ENCODE results near the gene PIGZ. TPM values are rescaled to one million over a fixed set of nuclear protein-coding genes. Genes with fewer than 3 reads are reported as not detected.

Gene PIGZ
- total RNA-seq, 1 experiment from 2014 or later: 1.4 TPM

- no peak for DNase-seq (ENCODE audit: low read depth, low spot score)
- Histone ChIP-seq H3K4me3 (replicated peaks in 1 of 2; ENCODE audit: low read depth in 1 of 2, low read length in 2 of 2) (no peak overlapping the region), H2AFZ (ENCODE audit: low read depth, low read length, poor library complexity, severe bottlenecking) (no peak overlapping the region), H3K27ac (ENCODE audit: low read depth, low read length) (no peak overlapping the region), H3K9me2 (ENCODE audit: insufficient read depth) (no peaks in the 10 kb centered on the region), H4K20me1 (ENCODE audit: insufficient read depth) (no peaks in the 10 kb centered on the region), H3K9me3 (ENCODE audit: control insufficient read depth in 1 of 2, insufficient read depth in 1 of 2, low read depth in 1 of 2, low read length in 2 of 2) (no peaks in the 10 kb centered on the region), H3K27me3 (ENCODE audit: insufficient read depth, low read length) (no peaks in the 10 kb centered on the region), H3K79me2 (ENCODE audit: insufficient read depth, low read length) (no peaks in the 10 kb centered on the region), H3K4me2 (ENCODE audit: low read length) (no peak overlapping the region), H3K36me3 (ENCODE audit: control insufficient read depth in 1 of 2, insufficient read depth in 2 of 2, low read length in 2 of 2) (no peaks in the 10 kb centered on the region), H3K4me1 (ENCODE audit: control insufficient read depth in 1 of 2, insufficient read depth in 2 of 2, low read length in 2 of 2) (peaks cover 16 to 33% of the 10 kb centered on the region in 2 experiments; a peak in 3 of 4 replicates), H3K9ac (ENCODE audit: low read length) (no peak overlapping the region)
- TF ChIP-seq RAD21 (IDR thresholded peaks at IDR 0.05; ENCODE audit: low read depth): no peak
- TF ChIP-seq ATF3 (IDR thresholded peaks at IDR 0.05): no peak
- no peak for TF ChIP-seq REST (IDR thresholded peaks at IDR 0.05; ENCODE audit: low read depth)
- no peak for TF ChIP-seq ELF1 (IDR thresholded peaks at IDR 0.05; ENCODE audit: borderline replicate concordance, low read depth)
- no peak for TF ChIP-seq POLR2A (IDR thresholded peaks at IDR 0.05; ENCODE audit: borderline replicate concordance, extremely low read depth, insufficient read depth, insufficient read length)
- TF ChIP-seq POLR2AphosphoS5 (IDR thresholded peaks at IDR 0.05; ENCODE audit: low read depth, low read length): no peak
- no peak for TF ChIP-seq FOSL1 (IDR thresholded peaks at IDR 0.05; ENCODE audit: low read depth)
- no peak for TF ChIP-seq EZH2phosphoT487 (IDR thresholded peaks at IDR 0.05; ENCODE audit: borderline replicate concordance)
- no peak for TF ChIP-seq YY1 (IDR thresholded peaks at IDR 0.05; ENCODE audit: extremely low read depth, insufficient replicate concordance, low read depth, low read length)
- TF ChIP-seq CBX3 (IDR thresholded peaks at IDR 0.05; ENCODE audit: low read depth): no peak
- TF ChIP-seq, protein P1, sequence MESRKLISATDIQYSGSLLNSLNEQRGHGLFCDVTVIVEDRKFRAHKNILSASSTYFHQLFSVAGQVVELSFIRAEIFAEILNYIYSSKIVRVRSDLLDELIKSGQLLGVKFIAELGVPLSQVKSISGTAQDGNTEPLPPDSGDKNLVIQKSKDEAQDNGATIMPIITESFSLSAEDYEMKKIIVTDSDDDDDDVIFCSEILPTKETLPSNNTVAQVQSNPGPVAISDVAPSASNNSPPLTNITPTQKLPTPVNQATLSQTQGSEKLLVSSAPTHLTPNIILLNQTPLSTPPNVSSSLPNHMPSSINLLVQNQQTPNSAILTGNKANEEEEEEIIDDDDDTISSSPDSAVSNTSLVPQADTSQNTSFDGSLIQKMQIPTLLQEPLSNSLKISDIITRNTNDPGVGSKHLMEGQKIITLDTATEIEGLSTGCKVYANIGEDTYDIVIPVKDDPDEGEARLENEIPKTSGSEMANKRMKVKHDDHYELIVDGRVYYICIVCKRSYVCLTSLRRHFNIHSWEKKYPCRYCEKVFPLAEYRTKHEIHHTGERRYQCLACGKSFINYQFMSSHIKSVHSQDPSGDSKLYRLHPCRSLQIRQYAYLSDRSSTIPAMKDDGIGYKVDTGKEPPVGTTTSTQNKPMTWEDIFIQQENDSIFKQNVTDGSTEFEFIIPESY (IDR thresholded peaks at IDR 0.05; ENCODE audit: extremely low read depth, insufficient replicate concordance, low read length): no peak
- no peak for TF ChIP-seq JUND (IDR thresholded peaks at IDR 0.05)
- TF ChIP-seq CEBPB (IDR thresholded peaks at IDR 0.05; ENCODE audit: low read depth): no peak
- no peak for TF ChIP-seq TCF7L2 (IDR thresholded peaks at IDR 0.05; ENCODE audit: borderline replicate concordance, extremely low read depth, insufficient read depth, insufficient read length)
- TF ChIP-seq ZNF274 (IDR thresholded peaks at IDR 0.05; ENCODE audit: low read depth, low read length): no peak
- no peak for TF ChIP-seq SP1 (IDR thresholded peaks at IDR 0.05; ENCODE audit: low read depth)
- BruUV-seq (replicated peaks): no TSS peak
- CTCF ChIA-PET: no interaction called here
- intact Hi-C loops (cut with micrococcal nuclease): no loop called here
- RAD21 ChIA-PET (ENCODE audit: low non-redundant PET in 1 of 2, low total read pairs in 2 of 2, uncharacterized antibody in 2 of 2, unreplicated experiment in 2 of 2): no interaction called here
- POLR2A ChIA-PET: no interaction called here
- no peak for ATAC-seq
Measured at GRCh38 chr3:197007953-197008352, 39.3 kb upstream of the PIGZ start.

Data from HCT116 (cell line).